Middle frontal gyrus (tissue), 1 donor: ENCODE data around the gene LTC4S.
"Not testable (repeated sequence)": the region's sequence is repeated elsewhere in the genome, so short reads cannot be mapped to it uniquely, and the experiment has no call there.

Experiments used
- DNase-seq: peaks from one replicate; pipeline ENCODE4 v3.0.0-alpha.2; 2015; ENCODE audit warnings: low spot score; ENCODE audit errors: extremely low spot score

The LTC4S gene

GRCh38 chr5:179823937-179824744, 30.4 kb downstream of the LTC4S start:
- DNase-seq, result no peak

GRCh38 chr5:179824745-179825112, 30.9 kb downstream of the LTC4S start:
- DNase-seq, result no peak

GRCh38 chr5:179825655-179826182, 31.9 kb downstream of the LTC4S start:
- no peak for DNase-seq

GRCh38 chr5:179827680-179828079, 33.9 kb downstream of the LTC4S start:
- no peak for DNase-seq

- no peak for DNase-seq
Observed at GRCh38 chr5:179828756-179829421, 35.1 kb downstream of the LTC4S start.

GRCh38 chr5:179829732-179830435, 36.1 kb downstream of the LTC4S start:
- no peak for DNase-seq

GRCh38 chr5:179830818-179831468, 37.2 kb downstream of the LTC4S start:
- no peak for DNase-seq

GRCh38 chr5:179832039-179832745, 38.4 kb downstream of the LTC4S start:
- DNase-seq, result no peak

GRCh38 chr5:179833056-179833708, 39.4 kb downstream of the LTC4S start:
- no peak for DNase-seq

GRCh38 chr5:179833709-179834070, 39.9 kb downstream of the LTC4S start:
- DNase-seq, result no peak

GRCh38 chr5:179834120-179834519, 40.3 kb downstream of the LTC4S start:
- no peak for DNase-seq

GRCh38 chr5:179834871-179835270, 41.1 kb downstream of the LTC4S start:
- not testable (repeated sequence) for DNase-seq

- DNase-seq, result no peak
Observed at GRCh38 chr5:179836225-179837019, 42.6 kb downstream of the LTC4S start.

- no peak for DNase-seq
Observed at GRCh38 chr5:179837076-179838011, 43.6 kb downstream of the LTC4S start.

GRCh38 chr5:179839328-179840256, 45.8 kb downstream of the LTC4S start:
- DNase-seq, result no peak

GRCh38 chr5:179840321-179840720, 46.5 kb downstream of the LTC4S start:
- DNase-seq, result no peak

GRCh38 chr5:179840766-179841165, 47.0 kb downstream of the LTC4S start:
- DNase-seq, result no peak
